Psoas muscle (tissue), 8 donors: ENCODE measurements around the gene TXNRD3. TPM values are rescaled to one million over a fixed set of nuclear protein-coding genes. Genes with fewer than 3 reads are reported as not detected.

Experiments used
- ATAC-seq, 4 donors: fragments of 200-7000 bp; cut with Tn5 transposase; one replicate each; pipeline ENCODE4 v1.9.1; 2020; ENCODE audit warnings: moderate library complexity in 3 of 4, mild to moderate bottlenecking in 2 of 4
- DNase-seq, 2 donors: peaks; one replicate each; pipeline ENCODE4 v3.0.0-alpha.2; 2020
- H3K27ac ChIP-seq: fragments of 200-600 bp; one replicate; pipeline ENCODE4 v1.8.0; 2022
- H3K27me3 ChIP-seq, 3 donors: fragments of 200-600 bp in 1 of 3; one replicate each; pipeline versions ENCODE4 v1.6.1 to v1.8.0; 2013 to 2022; ENCODE audit warnings: low read length in 2 of 3, mild to moderate bottlenecking in 2 of 3, moderate library complexity in 1 of 3; ENCODE audit not compliant: insufficient read depth in 3 of 3
- H3K36me3 ChIP-seq, 2 donors: fragments of 200-600 bp in 1 of 2; one replicate each; pipeline versions ENCODE4 v1.6.1 to v1.8.0; 2013 to 2022; ENCODE audit warnings: low read depth in 1 of 2, mild to moderate bottlenecking in 1 of 2, moderate library complexity in 1 of 2; ENCODE audit not compliant: insufficient read depth in 1 of 2
- H3K4me1 ChIP-seq: fragments of 200-600 bp; one replicate; pipeline ENCODE4 v1.8.0; 2022
- H3K4me3 ChIP-seq: fragments of 200-600 bp; one replicate; pipeline ENCODE4 v1.8.0; 2022; ENCODE audit warnings: mild to moderate bottlenecking
- H3K9me3 ChIP-seq: fragments of 200-600 bp; one replicate; pipeline ENCODE4 v1.8.0; 2022
- WGBS, 3 donors: extraction: QIAGEN DNeasy Blood & Tissue Kit; methylation state at CpG; one replicate each; pipeline versions ENCODE4 v1.1.6 to v1.1.7; 2013; 5-methylcytosine and 5-hydroxymethylcytosine counted together
- intact Hi-C, 2 donors: fragments of 100-400 bp; cut with DNase I; formaldehyde crosslinking; loops; one replicate each; pipeline versions ENCODE4 v1.11.0 to v1.14.2; 2022
- polyA plus RNA-seq, 3 donors: library from polyadenylated mRNA; stranded (reverse); fragments of 200-250 nt; gene quantifications; one replicate each; pipeline ENCODE4 v1.2.3, GENCODE V29; 2013
- total RNA-seq, 4 donors: library from RNA; stranded (reverse); fragmentation: NEBNext Ultra II Directional in 2 of 4; extraction: Animal tissue kit (Norgen Biotek cat#: 25700) in 2 of 4; gene quantifications; one replicate each; pipeline versions ENCODE4 v1.2.1 to v1.2.4, GENCODE V29; 2021 to 2023
- TF ChIP-seq, protein P1 (sequence below): fragments of 200-600 bp; IDR thresholded peaks from one replicate; pipeline ENCODE4 v1.8.0; 2022; ENCODE audit warnings: antibody characterized with exemption
- donor health status: healthy with polysubstance abuse.
- donor health status: DM: no; HTN: no; CAD: no; lungs with moderate emphysema.
- donor health status: Bipolar disorder and iron deficiency.
- donor health status: healthy.
- donor health status: DM: yes; HTN: yes; CAD: no.
- donor health status: DM: no; HTN: no; CAD: no.
- donor health status: DM: no; HTN: no; CAD: no.
- donor health status: DM: yes; HTN: yes; CAD: no.

TXNRD3 gene
- total and polyA plus RNA-seq, 7 donors: 1.6 to 9.6 (median 5.0) TPM

- no peak overlapping the region for H3K4me3 ChIP-seq
- peaks cover 0 to 9% (median 0%) of the 10 kb centered on the region in 3 donors for H3K27me3 ChIP-seq
- H3K4me1 ChIP-seq: no peaks in the 10 kb centered on the region
- ATAC-seq (peak in 3 of 4 donors; percentile 65 to 76 (median 74)), DNase-seq (no peak)
- intact Hi-C loops: no loop called here
- WGBS, 3 donors: 44 to 54% (median 51%) methylated on average over 11 of the region's 11 CpGs
- H3K9me3 ChIP-seq: no peaks in the 10 kb centered on the region
- TF ChIP-seq, protein P1, sequence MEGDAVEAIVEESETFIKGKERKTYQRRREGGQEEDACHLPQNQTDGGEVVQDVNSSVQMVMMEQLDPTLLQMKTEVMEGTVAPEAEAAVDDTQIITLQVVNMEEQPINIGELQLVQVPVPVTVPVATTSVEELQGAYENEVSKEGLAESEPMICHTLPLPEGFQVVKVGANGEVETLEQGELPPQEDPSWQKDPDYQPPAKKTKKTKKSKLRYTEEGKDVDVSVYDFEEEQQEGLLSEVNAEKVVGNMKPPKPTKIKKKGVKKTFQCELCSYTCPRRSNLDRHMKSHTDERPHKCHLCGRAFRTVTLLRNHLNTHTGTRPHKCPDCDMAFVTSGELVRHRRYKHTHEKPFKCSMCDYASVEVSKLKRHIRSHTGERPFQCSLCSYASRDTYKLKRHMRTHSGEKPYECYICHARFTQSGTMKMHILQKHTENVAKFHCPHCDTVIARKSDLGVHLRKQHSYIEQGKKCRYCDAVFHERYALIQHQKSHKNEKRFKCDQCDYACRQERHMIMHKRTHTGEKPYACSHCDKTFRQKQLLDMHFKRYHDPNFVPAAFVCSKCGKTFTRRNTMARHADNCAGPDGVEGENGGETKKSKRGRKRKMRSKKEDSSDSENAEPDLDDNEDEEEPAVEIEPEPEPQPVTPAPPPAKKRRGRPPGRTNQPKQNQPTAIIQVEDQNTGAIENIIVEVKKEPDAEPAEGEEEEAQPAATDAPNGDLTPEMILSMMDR: no peak
- no peaks in the 10 kb centered on the region for H3K36me3 ChIP-seq
- H3K27ac ChIP-seq: no peak overlapping the region
Observed at GRCh38 chr3:126661532-126662364, 6.8 kb upstream of the TXNRD3 start.

GRCh38 chr3:126659915-126660886 lies 5.3 kb upstream of the TXNRD3 start:
- ATAC-seq (no peak), DNase-seq (no peak)
- TF ChIP-seq, protein P1: peak; percentile 12
- intact Hi-C loops: loop anchor here in 1 of 2 donors (10.0 kb wide), 1 partner anchor 135 kb away; the partner anchor contains the start of gene CHST13
- 48 to 53% (median 52%) methylated on average over 19 of the region's 19 CpGs for WGBS, 3 donors
- H3K27me3 ChIP-seq: peaks cover 0 to 9% (median 0%) of the 10 kb centered on the region in 3 donors
- H3K4me1 ChIP-seq: peaks cover 3% of the 10 kb centered on the region
- no peaks in the 10 kb centered on the region for H3K9me3 ChIP-seq
- no peaks in the 10 kb centered on the region for H3K36me3 ChIP-seq
- H3K27ac ChIP-seq: no peak overlapping the region
- no peak overlapping the region for H3K4me3 ChIP-seq

DNA sequence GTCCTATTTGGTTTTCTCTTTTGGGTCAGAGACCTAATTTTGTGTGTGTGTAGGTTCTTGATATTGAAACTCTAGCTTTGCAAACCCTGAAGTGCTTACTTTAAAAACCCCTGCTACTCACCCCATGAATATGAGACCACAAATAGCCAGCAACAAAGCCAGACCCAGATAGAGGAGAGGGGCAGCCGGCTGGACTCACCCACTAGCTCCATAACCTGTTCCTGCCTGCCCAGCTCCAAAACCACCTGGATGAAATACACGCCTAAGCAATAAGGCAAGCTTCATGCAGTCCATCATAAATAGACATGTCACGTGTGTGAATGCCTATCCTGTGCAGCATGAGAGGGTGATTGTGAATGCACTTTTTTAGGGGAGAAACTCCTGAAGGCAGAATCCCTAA lies 3.7 kb upstream of the TXNRD3 start:
- Histone ChIP-seq H3K27ac (no peak overlapping the region), H3K36me3 (no peaks in the 10 kb centered on the region), H3K4me3 (no peak overlapping the region), H3K9me3 (no peaks in the 10 kb centered on the region), H3K4me1 (peaks cover 10% of the 10 kb centered on the region), H3K27me3 (peaks cover 0 to 9% (median 0%) of the 10 kb centered on the region in 3 donors)
- intact Hi-C loops: loop anchor here in 1 of 2 donors (10.0 kb wide), 1 partner anchor 134 kb away; the partner anchor contains the start of gene CHST13
- DNase-seq: no peak
- TF ChIP-seq, protein P1: no peak
- WGBS, 3 donors: 91 to 97% (median 93%) methylated on average over 3 of the region's 3 CpGs
- no peak for ATAC-seq

DNA sequence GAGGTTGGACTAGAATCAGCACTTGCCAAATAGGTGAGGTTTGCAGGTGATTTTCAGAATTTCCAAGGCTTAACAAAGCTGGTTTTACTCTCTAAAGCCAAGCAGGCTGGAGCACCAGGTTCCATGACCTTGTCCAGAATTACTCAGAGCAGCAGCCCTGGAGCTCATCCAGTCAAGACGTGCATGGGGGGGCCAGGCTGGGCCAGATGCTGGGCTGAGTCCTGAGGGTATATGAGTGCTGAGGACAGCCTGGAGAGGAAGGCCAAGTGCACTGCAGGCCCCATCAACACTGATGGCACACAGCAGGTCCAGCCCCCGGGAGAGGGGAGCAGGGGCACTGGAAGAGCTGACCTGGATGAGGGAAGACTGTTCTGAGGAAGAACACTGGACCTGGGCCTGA lies 3.0 kb upstream of the TXNRD3 start:
- Histone ChIP-seq H3K27me3 (peaks cover 0 to 9% (median 0%) of the 10 kb centered on the region in 3 donors), H3K4me3 (no peak overlapping the region), H3K36me3 (no peaks in the 10 kb centered on the region), H3K9me3 (no peaks in the 10 kb centered on the region), H3K4me1 (peaks cover 13% of the 10 kb centered on the region), H3K27ac (no peak overlapping the region)
- 65 to 74% (median 65%) methylated on average over 2 of the region's 2 CpGs for WGBS, 3 donors
- DNase-seq (no peak), ATAC-seq (no peak)
- TF ChIP-seq, protein P1: no peak
- intact Hi-C loops: loop anchor here in 1 of 2 donors (10.0 kb wide), 1 partner anchor 133 kb away; the partner anchor contains the start of gene CHST13
